Measurements from ENCODE around the gene PSMD5. TPM values are rescaled to one million over a fixed set of nuclear protein-coding genes. Genes with fewer than 3 reads are reported as not detected.

PSMD5 gene
- total RNA-seq, 1 experiment from 2014 or later: 68.1 TPM

DNA sequence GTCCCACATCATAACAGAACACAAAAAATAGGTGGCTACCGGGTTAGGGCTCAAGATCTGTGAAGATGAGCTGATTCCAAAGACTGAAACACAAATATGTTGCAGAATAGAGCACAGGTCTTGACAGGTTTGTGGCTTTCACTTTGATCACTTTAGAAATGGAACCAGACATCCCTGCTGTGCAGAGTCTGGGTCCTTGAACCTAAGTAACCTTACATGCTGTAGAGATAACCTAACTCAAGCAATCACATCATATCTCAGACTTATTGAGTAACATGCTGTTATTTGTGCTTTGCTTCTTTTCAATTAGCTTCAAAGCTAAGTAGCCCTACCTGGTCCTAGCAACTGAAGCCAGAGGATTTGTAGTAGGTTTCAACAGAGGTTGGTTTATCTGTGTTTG is 73.8 kb downstream of the PSMD5 start:
- peaks cover 3% of the 10 kb centered on the region for H3K36me3 ChIP-seq (ENCODE audit: control insufficient read depth, insufficient read depth, low read length)
- H3K4me1 ChIP-seq: peaks cover 42% of the 10 kb centered on the region
- H3K9me3 ChIP-seq: no peaks in the 10 kb centered on the region
- no peaks in the 10 kb centered on the region for H3K9me3 Mint-ChIP-seq (ENCODE audit: unreplicated experiment)
- H3K4me3 Mint-ChIP-seq (ENCODE audit: unreplicated experiment): no peak overlapping the region
- peaks cover 64% of the 10 kb centered on the region for H3K36me3 Mint-ChIP-seq (ENCODE audit: insufficient read depth, unreplicated experiment)
- H3K4me1 Mint-ChIP-seq (ENCODE audit: low read depth, unreplicated experiment): peaks cover 33% of the 10 kb centered on the region
- DNase-seq: peak in 1 of 2 experiments; percentile 38
- intact Hi-C loops (cut with micrococcal nuclease; ENCODE audit: unreplicated experiment): loop anchor here (1.0 kb wide), 2 partner anchors 9 to 23 kb away; no protein-coding TSS in a partner anchor
- no TSS peak for BruUV-seq (replicated peaks)
- no peak overlapping the region for H3K27ac Mint-ChIP-seq (ENCODE audit: unreplicated experiment)
- H3K27me3 ChIP-seq (replicated peaks; ENCODE audit: control insufficient read depth, insufficient read depth, low read length): no peaks in the 10 kb centered on the region
- no peaks in the 10 kb centered on the region for H3K27me3 Mint-ChIP-seq (ENCODE audit: insufficient read depth, unreplicated experiment)
- TF ChIP-seq CTCF (IDR thresholded peaks at IDR 0.05; ENCODE audit: insufficient read depth in 1 of 2, low read depth in 1 of 2, low read length in 1 of 2, severe bottlenecking in 1 of 2, unreplicated experiment in 1 of 2): no peak
- POLR2A ChIA-PET: interaction anchor here (0.8 to 1.3 kb wide), 2 partner anchors 24 to 33 kb away, joined by 3 to 11 read pairs; partner anchors contain the start of gene FBXW2
- H3K4me3 ChIP-seq (ENCODE audit: low read depth, low read length): no peak overlapping the region
- CTCF ChIA-PET: interaction anchor here (0.7 to 1.0 kb wide), 2 partner anchors 9 to 16 kb away, joined by 3 read pairs; no protein-coding TSS in a partner anchor

GRCh38 chr9:120768247-120768646 is 74.5 kb downstream of the PSMD5 start:
- Mint-ChIP-seq H3K4me3 (ENCODE audit: unreplicated experiment) (no peak overlapping the region), H3K27me3 (ENCODE audit: insufficient read depth, unreplicated experiment) (no peaks in the 10 kb centered on the region), H3K4me1 (ENCODE audit: low read depth, unreplicated experiment) (peaks cover 33% of the 10 kb centered on the region), H3K27ac (ENCODE audit: unreplicated experiment) (peak overlapping the region; percentile 65), H3K36me3 (ENCODE audit: insufficient read depth, unreplicated experiment) (peaks cover 68% of the 10 kb centered on the region), H3K9me3 (ENCODE audit: unreplicated experiment) (no peaks in the 10 kb centered on the region)
- POLR2A ChIA-PET: no interaction called here
- Histone ChIP-seq H3K27me3 (replicated peaks; ENCODE audit: control insufficient read depth, insufficient read depth, low read length) (no peaks in the 10 kb centered on the region), H3K9me3 (no peaks in the 10 kb centered on the region), H3K36me3 (ENCODE audit: control insufficient read depth, insufficient read depth, low read length) (peaks cover 3% of the 10 kb centered on the region), H3K4me3 (ENCODE audit: low read depth, low read length) (no peak overlapping the region), H3K4me1 (peaks cover 42% of the 10 kb centered on the region)
- no peak for TF ChIP-seq CTCF (IDR thresholded peaks at IDR 0.05; ENCODE audit: insufficient read depth in 1 of 2, low read depth in 1 of 2, low read length in 1 of 2, severe bottlenecking in 1 of 2, unreplicated experiment in 1 of 2)
- DNase-seq: no peak
- BruUV-seq (replicated peaks): no TSS peak
- intact Hi-C loops (cut with micrococcal nuclease; ENCODE audit: unreplicated experiment): no loop called here
- CTCF ChIA-PET: interaction anchor here (0.6 kb wide), 1 partner anchor 13 kb away, joined by 3 read pairs; no protein-coding TSS in a partner anchor

- intact Hi-C loops (cut with micrococcal nuclease; ENCODE audit: unreplicated experiment): no loop called here
- Histone ChIP-seq H3K9me3 (no peaks in the 10 kb centered on the region), H3K36me3 (ENCODE audit: control insufficient read depth, insufficient read depth, low read length) (peaks cover 3% of the 10 kb centered on the region), H3K27me3 (replicated peaks; ENCODE audit: control insufficient read depth, insufficient read depth, low read length) (no peaks in the 10 kb centered on the region), H3K4me1 (peaks cover 42% of the 10 kb centered on the region), H3K4me3 (ENCODE audit: low read depth, low read length) (no peak overlapping the region)
- no peaks in the 10 kb centered on the region for H3K27me3 Mint-ChIP-seq (ENCODE audit: insufficient read depth, unreplicated experiment)
- no peaks in the 10 kb centered on the region for H3K9me3 Mint-ChIP-seq (ENCODE audit: unreplicated experiment)
- ChIA-PET CTCF (interaction anchor here (0.6 to 2.2 kb wide), 2 partner anchors 11 to 12 kb away, joined by 3 to 7 read pairs; no protein-coding TSS in a partner anchor), POLR2A (interaction anchor here (1.1 kb wide), 1 partner anchor 26 kb away, joined by 3 read pairs; the partner anchor contains the start of gene FBXW2)
- H3K36me3 Mint-ChIP-seq (ENCODE audit: insufficient read depth, unreplicated experiment): peaks cover 72% of the 10 kb centered on the region
- H3K4me3 Mint-ChIP-seq (ENCODE audit: unreplicated experiment): peak overlapping the region; percentile 21
- DNase-seq: no peak
- H3K27ac Mint-ChIP-seq (ENCODE audit: unreplicated experiment): peak overlapping the region; percentile 65
- peaks cover 33% of the 10 kb centered on the region for H3K4me1 Mint-ChIP-seq (ENCODE audit: low read depth, unreplicated experiment)
- TF ChIP-seq CTCF (IDR thresholded peaks at IDR 0.05; ENCODE audit: insufficient read depth in 1 of 2, low read depth in 1 of 2, low read length in 1 of 2, severe bottlenecking in 1 of 2, unreplicated experiment in 1 of 2): no peak
- no TSS peak for BruUV-seq (replicated peaks)
These were observed 75.3 kb downstream of the PSMD5 start for GRCh38 chr9:120767451-120767850.

Other genes starting within 250 kb of the PSMD5 start
- 2.8 and 2.9 TPM in 2 replicates for gene MEGF9, start 128.5 kb downstream of the PSMD5 start, total RNA-seq (2022)
- 72.7 and 74.3 TPM in 2 replicates for gene FBXW2, start 49.5 kb downstream of the PSMD5 start, total RNA-seq (2022)
- 75.9 and 76.3 TPM in 2 replicates for gene PHF19, start 34.3 kb upstream of the PSMD5 start, total RNA-seq (2022)
- gene TRAF1, start 83.9 kb upstream of the PSMD5 start, total RNA-seq (2022): 1.1 and 1.3 TPM in 2 replicates
- gene C5, start 207.4 kb upstream of the PSMD5 start, total RNA-seq (2022): 10.8 and 14.9 TPM in 2 replicates
- 12.0 and 14.9 TPM in 2 replicates for gene CNTRL, start 232.0 kb upstream of the PSMD5 start, total RNA-seq (2022)